Keratinocyte (primary cell): ENCODE results near the gene BSDC1.

Source experiments
- EZH2 ChIP-seq: IDR thresholded peaks from one replicate; pipeline ENCODE4 v1.6.1; 2012; ENCODE audit warnings: inconsistent platforms, mild to moderate bottlenecking, low read length, moderate library complexity
- TF ChIP-seq, protein P1 (sequence below), 3 experiments: IDR thresholded peaks in 1 of 3; conservative IDR thresholded peaks in 1 of 3; optimal IDR thresholded peaks in 1 of 3; 2 replicates in 2 of 3; 3 replicates in 1 of 3; pipeline versions ENCODE3 to v1.5.1; 2011; ENCODE audit warnings: low read length in 3 of 3, mild to moderate bottlenecking in 3 of 3, moderate library complexity in 2 of 3, control low read depth in 1 of 3, inconsistent platforms in 1 of 3; ENCODE audit not compliant: insufficient read depth in 2 of 3; ENCODE audit errors: extremely low read depth in 1 of 3

DNA sequence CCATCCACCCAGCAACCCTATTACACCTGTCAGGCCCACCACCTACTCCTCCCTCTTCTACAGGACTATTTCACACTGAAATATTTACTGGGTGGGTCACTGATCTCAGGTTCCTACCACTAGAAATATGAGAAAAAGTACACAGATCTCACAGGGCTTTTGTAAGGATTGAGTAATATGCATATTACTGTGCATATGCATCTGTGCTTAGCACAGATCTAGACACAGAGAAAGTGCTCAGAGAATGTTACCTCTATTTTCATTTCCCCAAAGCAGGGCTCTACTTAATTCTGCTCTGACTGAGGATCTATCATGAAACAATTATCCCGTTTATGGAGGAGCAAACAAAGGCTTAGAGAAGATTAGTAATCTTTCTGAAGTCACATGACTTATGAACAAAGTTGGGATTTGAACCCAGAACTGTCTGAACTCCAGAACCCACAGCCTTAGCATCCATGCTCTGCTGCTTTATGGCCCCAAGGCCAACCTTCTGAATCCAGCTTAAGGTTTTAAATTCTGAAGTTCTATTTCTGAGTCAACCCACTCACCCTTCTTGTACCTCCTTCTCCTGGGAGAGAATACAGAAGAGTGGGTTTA is 20.1 kb downstream of the BSDC1 start:
- TF ChIP-seq, protein P1, sequence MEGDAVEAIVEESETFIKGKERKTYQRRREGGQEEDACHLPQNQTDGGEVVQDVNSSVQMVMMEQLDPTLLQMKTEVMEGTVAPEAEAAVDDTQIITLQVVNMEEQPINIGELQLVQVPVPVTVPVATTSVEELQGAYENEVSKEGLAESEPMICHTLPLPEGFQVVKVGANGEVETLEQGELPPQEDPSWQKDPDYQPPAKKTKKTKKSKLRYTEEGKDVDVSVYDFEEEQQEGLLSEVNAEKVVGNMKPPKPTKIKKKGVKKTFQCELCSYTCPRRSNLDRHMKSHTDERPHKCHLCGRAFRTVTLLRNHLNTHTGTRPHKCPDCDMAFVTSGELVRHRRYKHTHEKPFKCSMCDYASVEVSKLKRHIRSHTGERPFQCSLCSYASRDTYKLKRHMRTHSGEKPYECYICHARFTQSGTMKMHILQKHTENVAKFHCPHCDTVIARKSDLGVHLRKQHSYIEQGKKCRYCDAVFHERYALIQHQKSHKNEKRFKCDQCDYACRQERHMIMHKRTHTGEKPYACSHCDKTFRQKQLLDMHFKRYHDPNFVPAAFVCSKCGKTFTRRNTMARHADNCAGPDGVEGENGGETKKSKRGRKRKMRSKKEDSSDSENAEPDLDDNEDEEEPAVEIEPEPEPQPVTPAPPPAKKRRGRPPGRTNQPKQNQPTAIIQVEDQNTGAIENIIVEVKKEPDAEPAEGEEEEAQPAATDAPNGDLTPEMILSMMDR (optimal IDR thresholded peaks at IDR 0.05 in 1 of 3, IDR thresholded peaks at IDR 0.05 in 1 of 3, conservative IDR thresholded peaks at IDR 0.05 in 1 of 3; ENCODE audit: extremely low read depth in 1 of 3, insufficient read depth in 2 of 3, low read length in 3 of 3), result no peak
- no peak for TF ChIP-seq EZH2
